A549 (cell line): ENCODE results near the gene GRPEL2. TPM values are rescaled to one million over a fixed set of nuclear protein-coding genes. Genes with fewer than 3 reads are reported as not detected.

Experiments used
- ATAC-seq, 2 experiments: fragments of 200-7000 bp in 1 of 2; fragments of >200 bp in 1 of 2; cut with Nextera tagmentation in 1 of 2; cut with Tn5 transposase in 1 of 2; 3 replicates each; pipeline versions ENCODE4 v1.8.0 to v1.9.1; 2018 to 2020; ENCODE audit warnings: mild to moderate bottlenecking in 1 of 2, moderate library complexity in 1 of 2
- CTCF ChIA-PET: fragments of 300-600 bp; sonication (Branson Sonifier 250); formaldehyde crosslinking; extraction: SDS; loops from one replicate; lab custom pipeline; 2021; ENCODE audit warnings: antibody characterized with exemption, inconsistent platforms; lab: Yijun Ruan, JAX
- POLR2A ChIA-PET: fragments of 350-600 bp; formaldehyde crosslinking; extraction: SDS; loops from one replicate; lab custom pipeline; 2021; ENCODE audit warnings: antibody characterized with exemption, inconsistent platforms; lab: Yijun Ruan, JAX
- DNase-seq, 2 experiments: peaks; one replicate each; pipeline versions ENCODE4 v3.0.0 to v3.0.0-alpha.2; 2011 to 2016; ENCODE audit warnings: low read depth in 1 of 2, low spot score in 1 of 2
- FAIRE-seq: peaks from 2 replicates; lab custom pipeline; 2011; peaks lifted over from hg19 to GRCh38; lab: Jason Lieb, UNC
- H3K27ac ChIP-seq, 2 experiments: fragments of >200 bp; sonication (Bioruptor Twin); formaldehyde crosslinking; 3 replicates each; pipeline ENCODE4 v1.5.1; 2016 to 2017
- H3K4me1 ChIP-seq: fragments of >200 bp; sonication (Bioruptor Twin); formaldehyde crosslinking; 3 replicates; pipeline ENCODE4 v1.6.1; 2016
- H3K4me2 ChIP-seq: fragments of >200 bp; sonication (Bioruptor Twin); formaldehyde crosslinking; 3 replicates; pipeline ENCODE4 v1.6.1; 2016
- H3K4me3 ChIP-seq: fragments of >200 bp; sonication (Bioruptor Twin); formaldehyde crosslinking; 3 replicates; pipeline ENCODE4 v1.5.1; 2016
- H3K9me3 ChIP-seq: fragments of >200 bp; sonication (Bioruptor Twin); formaldehyde crosslinking; 3 replicates; pipeline ENCODE4 v1.6.1; 2016
- CBX8 ChIP-seq: fragments of 200-600 bp; sonication (generic); IDR thresholded peaks from 2 replicates; pipeline ENCODE4 v1.6.1; 2016
- CHD2 ChIP-seq: fragments of 150-350 bp; IDR thresholded peaks from 2 replicates; pipeline ENCODE4 v1.6.1; 2014; ENCODE audit warnings: low read length; ENCODE audit not compliant: partially characterized antibody
- FOSB ChIP-seq: fragments of 250-450 bp; sonication (Bioruptor Pico); IDR thresholded peaks from 2 replicates; pipeline ENCODE4 v1.5.0; 2020; ENCODE audit warnings: mild to moderate bottlenecking, moderate library complexity
- GATA3 ChIP-seq: IDR thresholded peaks from 2 replicates; pipeline ENCODE4 v1.6.1; 2012; ENCODE audit warnings: borderline replicate concordance
- HOXB5 ChIP-seq: fragments of 250-450 bp; sonication (Bioruptor Pico); IDR thresholded peaks from 2 replicates; pipeline ENCODE4 v1.5.0; 2020; ENCODE audit warnings: mild to moderate bottlenecking, moderate library complexity
- JUNB ChIP-seq: fragments of >200 bp; sonication (Bioruptor Twin); formaldehyde crosslinking; IDR thresholded peaks from 2 replicates; pipeline ENCODE4 v1.6.1; 2016
- NFE2L2 ChIP-seq: fragments of 150-350 bp; conservative IDR thresholded peaks from 2 replicates; pipeline ENCODE4 v1.6.1; 2014; ENCODE audit warnings: low read length
- NR3C1 ChIP-seq: fragments of >200 bp; sonication (Bioruptor Twin); formaldehyde crosslinking; IDR thresholded peaks from 3 replicates; pipeline ENCODE4 v1.6.1; 2017
- PHF8 ChIP-seq: fragments of 200-600 bp; sonication (generic); IDR thresholded peaks from 2 replicates; pipeline ENCODE4 v1.6.1; 2016; ENCODE audit warnings: low read depth, mild to moderate bottlenecking, antibody characterized with exemption, moderate library complexity, borderline replicate concordance
- POLR2A ChIP-seq: IDR thresholded peaks from 2 replicates; pipeline ENCODE4 v1.6.1; 2012; ENCODE audit warnings: mild to moderate bottlenecking, low read length
- POLR2AphosphoS2 ChIP-seq: conservative IDR thresholded peaks from 2 replicates; pipeline ENCODE4 v1.6.1; 2012; ENCODE audit warnings: low read length, improper control_type of control experiment, inconsistent platforms
- RARB ChIP-seq: fragments of 250-450 bp; sonication (Bioruptor Pico); IDR thresholded peaks from 2 replicates; pipeline ENCODE4 v1.8.0; 2021; ENCODE audit warnings: mild to moderate bottlenecking, moderate library complexity
- RNF2 ChIP-seq: fragments of 200-600 bp; sonication (generic); IDR thresholded peaks from 2 replicates; pipeline ENCODE4 v1.6.1; 2016; ENCODE audit warnings: low read depth, mild to moderate bottlenecking, antibody characterized with exemption, moderate library complexity, borderline replicate concordance
- SMC3 ChIP-seq: fragments of >200 bp; sonication (Bioruptor Twin); formaldehyde crosslinking; IDR thresholded peaks from 3 replicates; pipeline ENCODE4 v1.6.1; 2018; ENCODE audit warnings: inconsistent platforms
- TP53 ChIP-seq: fragments of 250-450 bp; sonication (Bioruptor Pico); IDR thresholded peaks from 2 replicates; pipeline ENCODE4 v1.5.0; 2021; ENCODE audit warnings: mild to moderate bottlenecking, moderate library complexity
- ZFP36 ChIP-seq: fragments of 450-650 bp; IDR thresholded peaks from 2 replicates; pipeline ENCODE4 v1.6.1; 2014; ENCODE audit warnings: borderline replicate concordance; ENCODE audit not compliant: partially characterized antibody
- ZSCAN20 ChIP-seq: fragments of 250-450 bp; sonication (Bioruptor Pico); IDR thresholded peaks from 2 replicates; pipeline ENCODE4 v1.8.0; 2022; ENCODE audit warnings: mild to moderate bottlenecking, moderate library complexity
- WGBS: methylation state at CpG from one replicate; pipeline ENCODE4 v1.1.6; 2017; ENCODE audit errors: missing lambda C conversion rate; 5-methylcytosine and 5-hydroxymethylcytosine counted together
- polyA plus RNA-seq, 4 experiments: library from polyadenylated mRNA; depleted of rRNA in 3 of 4; stranded (reverse); fragments of >200 nt; fragmentation: RNase III in 1 of 4; extraction: RNeasy Plus Mini Kit Qiagen cat#74134 plus additional on column Dnase treatment in 1 of 4; gene quantifications; 2 replicates in 3 of 4; 3 replicates in 1 of 4; pipeline ENCODE4 v1.2.3, GENCODE V29; 2011 to 2017
- TF ChIP-seq, protein P1 (sequence below): fragments of >200 bp; sonication (Bioruptor Twin); formaldehyde crosslinking; IDR thresholded peaks from 3 replicates; pipeline ENCODE4 v1.5.1; 2016
- TF ChIP-seq, protein P2 (sequence below): IDR thresholded peaks from 2 replicates; pipeline ENCODE4 v1.6.1; 2012
- TF ChIP-seq, protein P3 (sequence below): fragments of 450-650 bp; IDR thresholded peaks from 2 replicates; pipeline ENCODE4 v1.6.1; 2014; ENCODE audit warnings: antibody characterized with exemption
- TF ChIP-seq, protein P4 (sequence below): fragments of >200 bp; sonication (Bioruptor Twin); formaldehyde crosslinking; IDR thresholded peaks from 3 replicates; pipeline ENCODE4 v1.6.1; 2016
- TF ChIP-seq, protein P5 (sequence below): fragments of 250-450 bp; sonication (Bioruptor Pico); IDR thresholded peaks from 2 replicates; pipeline ENCODE4 v1.5.0; 2020; ENCODE audit warnings: low read depth, mild to moderate bottlenecking, moderate library complexity
- TF ChIP-seq, protein P6 (sequence below): fragments of >200 bp; sonication (Bioruptor Twin); formaldehyde crosslinking; IDR thresholded peaks from 2 replicates; pipeline ENCODE4 v1.6.1; 2016

The GRPEL2 gene
- polyA plus RNA-seq, 2 of the 4 experiments (the other 2 are of a cell fraction) = 10.4 to 26.4 TPM

DNA sequence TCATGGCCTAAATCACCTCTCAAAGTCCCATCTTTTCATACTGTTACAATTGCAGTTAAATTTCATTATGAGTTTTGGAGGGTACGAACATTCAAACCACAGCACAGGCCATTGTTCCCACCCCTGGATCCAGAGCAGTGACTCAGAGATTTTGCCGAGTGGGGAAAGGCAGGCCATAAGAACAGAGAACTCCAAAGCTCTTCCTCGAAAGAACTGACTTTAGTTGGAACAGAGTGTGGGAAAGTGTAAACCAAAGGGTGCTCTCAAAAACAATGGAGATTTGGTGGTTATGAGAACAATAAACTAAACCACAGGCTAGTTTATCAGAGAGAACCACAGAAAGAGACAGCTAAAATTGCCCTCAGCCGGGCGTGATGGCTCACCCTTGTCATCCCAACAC is 19.4 kb upstream of the GRPEL2 start:
- ATAC-seq = no peak
- Histone ChIP-seq H3K4me2 (no peak overlapping the region), H3K9me3 (no peaks in the 10 kb centered on the region), H3K4me1 (peaks cover 19% of the 10 kb centered on the region), H3K27ac (no peak overlapping the region), H3K4me3 (no peak overlapping the region)
- WGBS = 96% methylated on average over 5 of the region's 5 CpGs
- POLR2A ChIA-PET = no interaction called here
- CTCF ChIA-PET = interaction anchor here (1.7 to 21.3 kb wide), 4 partner anchors 9 to 239 kb away, joined by 5 to 275 read pairs (median 6); partner anchors contain the start of gene IL17B
- FAIRE-seq = no peak
- no peak for DNase-seq
- TF ChIP-seq GATA3 (no peak), CHD2 (no peak), RARB (CRISPR knock-in tag) (no peak), HOXB5 (CRISPR knock-in tag) (no peak), POLR2A (no peak), PHF8 (no peak), ZSCAN20 (CRISPR knock-in tag) (no peak), NFE2L2 (no peak)
- TF ChIP-seq, protein P1, sequence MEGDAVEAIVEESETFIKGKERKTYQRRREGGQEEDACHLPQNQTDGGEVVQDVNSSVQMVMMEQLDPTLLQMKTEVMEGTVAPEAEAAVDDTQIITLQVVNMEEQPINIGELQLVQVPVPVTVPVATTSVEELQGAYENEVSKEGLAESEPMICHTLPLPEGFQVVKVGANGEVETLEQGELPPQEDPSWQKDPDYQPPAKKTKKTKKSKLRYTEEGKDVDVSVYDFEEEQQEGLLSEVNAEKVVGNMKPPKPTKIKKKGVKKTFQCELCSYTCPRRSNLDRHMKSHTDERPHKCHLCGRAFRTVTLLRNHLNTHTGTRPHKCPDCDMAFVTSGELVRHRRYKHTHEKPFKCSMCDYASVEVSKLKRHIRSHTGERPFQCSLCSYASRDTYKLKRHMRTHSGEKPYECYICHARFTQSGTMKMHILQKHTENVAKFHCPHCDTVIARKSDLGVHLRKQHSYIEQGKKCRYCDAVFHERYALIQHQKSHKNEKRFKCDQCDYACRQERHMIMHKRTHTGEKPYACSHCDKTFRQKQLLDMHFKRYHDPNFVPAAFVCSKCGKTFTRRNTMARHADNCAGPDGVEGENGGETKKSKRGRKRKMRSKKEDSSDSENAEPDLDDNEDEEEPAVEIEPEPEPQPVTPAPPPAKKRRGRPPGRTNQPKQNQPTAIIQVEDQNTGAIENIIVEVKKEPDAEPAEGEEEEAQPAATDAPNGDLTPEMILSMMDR = no peak
- TF ChIP-seq, all 56 proteins: peak for 0

DNA sequence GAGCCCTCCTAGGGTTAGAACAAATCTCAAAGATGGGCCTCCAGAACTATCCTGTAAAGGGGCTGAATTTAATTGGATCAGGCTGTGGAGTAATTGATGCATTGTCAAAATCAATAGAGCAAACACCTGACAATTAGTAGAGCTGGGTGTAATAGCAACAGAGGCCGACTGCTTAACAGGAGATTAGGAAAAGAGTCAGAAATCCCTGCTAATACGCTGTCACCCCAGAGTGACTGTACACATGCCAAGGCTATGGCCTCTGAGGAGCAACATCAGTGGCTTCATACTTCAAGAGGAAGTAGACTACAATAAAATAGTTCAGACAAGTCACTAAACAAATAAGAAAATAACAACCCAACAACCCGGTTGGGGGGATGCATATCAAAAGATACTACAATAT is 18.7 kb upstream of the GRPEL2 start:
- no peak overlapping the region for H3K4me3 ChIP-seq
- ChIA-PET POLR2A (no interaction called here), CTCF (interaction anchor here (1.3 to 21.3 kb wide), 5 partner anchors 9 to 238 kb away, joined by 5 to 275 read pairs (median 7); partner anchors contain the start of gene IL17B)
- H3K27ac ChIP-seq = no peak overlapping the region
- FAIRE-seq = no peak
- peaks cover 13% of the 10 kb centered on the region; the same call in 1 of the 3 replicates for H3K4me1 ChIP-seq
- 46% methylated on average over 3 of the region's 3 CpGs for WGBS
- peak in 1 of 2 experiments; percentile 36 for DNase-seq
- H3K4me2 ChIP-seq = 0 out of 3 replicates have a peak overlapping the region, but pooled peaks have one; percentile 14
- TF ChIP-seq, protein P2, sequence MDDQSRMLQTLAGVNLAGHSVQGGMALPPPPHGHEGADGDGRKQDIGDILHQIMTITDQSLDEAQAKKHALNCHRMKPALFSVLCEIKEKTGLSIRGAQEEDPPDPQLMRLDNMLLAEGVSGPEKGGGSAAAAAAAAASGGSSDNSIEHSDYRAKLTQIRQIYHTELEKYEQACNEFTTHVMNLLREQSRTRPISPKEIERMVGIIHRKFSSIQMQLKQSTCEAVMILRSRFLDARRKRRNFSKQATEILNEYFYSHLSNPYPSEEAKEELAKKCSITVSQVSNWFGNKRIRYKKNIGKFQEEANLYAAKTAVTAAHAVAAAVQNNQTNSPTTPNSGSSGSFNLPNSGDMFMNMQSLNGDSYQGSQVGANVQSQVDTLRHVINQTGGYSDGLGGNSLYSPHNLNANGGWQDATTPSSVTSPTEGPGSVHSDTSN = no peak
- TF ChIP-seq POLR2AphosphoS2 (no peak), HOXB5 (CRISPR knock-in tag) (no peak), CBX8 (no peak), TP53 (CRISPR knock-in tag) (no peak), NR3C1 (no peak), ZFP36 (no peak), SMC3 (no peak), JUNB (no peak), FOSB (CRISPR knock-in tag) (no peak), RNF2 (no peak)
- TF ChIP-seq, protein P3, sequence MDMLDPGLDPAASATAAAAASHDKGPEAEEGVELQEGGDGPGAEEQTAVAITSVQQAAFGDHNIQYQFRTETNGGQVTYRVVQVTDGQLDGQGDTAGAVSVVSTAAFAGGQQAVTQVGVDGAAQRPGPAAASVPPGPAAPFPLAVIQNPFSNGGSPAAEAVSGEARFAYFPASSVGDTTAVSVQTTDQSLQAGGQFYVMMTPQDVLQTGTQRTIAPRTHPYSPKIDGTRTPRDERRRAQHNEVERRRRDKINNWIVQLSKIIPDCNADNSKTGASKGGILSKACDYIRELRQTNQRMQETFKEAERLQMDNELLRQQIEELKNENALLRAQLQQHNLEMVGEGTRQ = no peak
- TF ChIP-seq, protein P4, sequence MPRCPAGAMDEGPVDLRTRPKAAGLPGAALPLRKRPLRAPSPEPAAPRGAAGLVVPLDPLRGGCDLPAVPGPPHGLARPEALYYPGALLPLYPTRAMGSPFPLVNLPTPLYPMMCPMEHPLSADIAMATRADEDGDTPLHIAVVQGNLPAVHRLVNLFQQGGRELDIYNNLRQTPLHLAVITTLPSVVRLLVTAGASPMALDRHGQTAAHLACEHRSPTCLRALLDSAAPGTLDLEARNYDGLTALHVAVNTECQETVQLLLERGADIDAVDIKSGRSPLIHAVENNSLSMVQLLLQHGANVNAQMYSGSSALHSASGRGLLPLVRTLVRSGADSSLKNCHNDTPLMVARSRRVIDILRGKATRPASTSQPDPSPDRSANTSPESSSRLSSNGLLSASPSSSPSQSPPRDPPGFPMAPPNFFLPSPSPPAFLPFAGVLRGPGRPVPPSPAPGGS = no peak
- TF ChIP-seq, protein P5, sequence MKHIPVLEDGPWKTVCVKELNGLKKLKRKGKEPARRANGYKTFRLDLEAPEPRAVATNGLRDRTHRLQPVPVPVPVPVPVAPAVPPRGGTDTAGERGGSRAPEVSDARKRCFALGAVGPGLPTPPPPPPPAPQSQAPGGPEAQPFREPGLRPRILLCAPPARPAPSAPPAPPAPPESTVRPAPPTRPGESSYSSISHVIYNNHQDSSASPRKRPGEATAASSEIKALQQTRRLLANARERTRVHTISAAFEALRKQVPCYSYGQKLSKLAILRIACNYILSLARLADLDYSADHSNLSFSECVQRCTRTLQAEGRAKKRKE (CRISPR knock-in tag) = no peak
- TF ChIP-seq, protein P6, sequence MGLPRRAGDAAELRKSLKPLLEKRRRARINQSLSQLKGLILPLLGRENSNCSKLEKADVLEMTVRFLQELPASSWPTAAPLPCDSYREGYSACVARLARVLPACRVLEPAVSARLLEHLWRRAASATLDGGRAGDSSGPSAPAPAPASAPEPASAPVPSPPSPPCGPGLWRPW = no peak
- TF ChIP-seq, all 56 proteins: peak for 0
- ATAC-seq = peak in 1 of 2 experiments; percentile 53; a peak in 2 of 6 replicates
- H3K9me3 ChIP-seq = no peaks in the 10 kb centered on the region
